Gastroesophageal sphincter (tissue), 4 donors: ENCODE measurements around the gene ADRA2C. TPM values are rescaled to one million over a fixed set of nuclear protein-coding genes. Genes with fewer than 3 reads are reported as not detected.

ENCODE experiments used
- ATAC-seq: fragments of 150-250 bp; one replicate; pipeline ENCODE4 v1.9.1; 2016; ENCODE audit warnings: mild to moderate bottlenecking, moderate library complexity
- H3K27ac ChIP-seq, 4 donors: fragments of 200-600 bp; sonication (generic) in 3 of 4; 1 replicate in 3 of 4; 2 replicates in 1 of 4; pipeline ENCODE4 v1.5.1; 2016 to 2019
- H3K27me3 ChIP-seq: fragments of 200-600 bp; sonication (generic); one replicate; pipeline ENCODE4 v1.5.1; 2019
- H3K36me3 ChIP-seq, 2 donors: fragments of 200-600 bp; sonication (generic); one replicate each; pipeline ENCODE4 v1.5.1; 2019; ENCODE audit warnings: control low read depth in 1 of 2
- H3K4me1 ChIP-seq, 3 donors: fragments of 200-600 bp; sonication (generic); 1 replicate in 2 of 3; 2 replicates in 1 of 3; pipeline ENCODE4 v1.5.1; 2016 to 2019; ENCODE audit warnings: control low read depth in 2 of 3
- H3K4me3 ChIP-seq, 2 donors: fragments of 200-600 bp; sonication (generic); one replicate each; pipeline ENCODE4 v1.5.1; 2019; ENCODE audit warnings: mild to moderate bottlenecking in 1 of 2, moderate library complexity in 1 of 2
- H3K9me3 ChIP-seq, 3 donors: fragments of 200-600 bp; sonication (generic); one replicate each; pipeline ENCODE4 v1.5.1; 2017 to 2019; ENCODE audit warnings: control low read depth in 2 of 3
- CTCF ChIP-seq, 4 experiments: fragments of 200-600 bp in 2 of 4; fragments of 450-650 bp in 2 of 4; sonication (generic) in 1 of 4; IDR thresholded peaks; one replicate each; pipeline ENCODE4 v1.5.1; 2017 to 2019; ENCODE audit warnings: antibody characterized with exemption in 4 of 4, mild to moderate bottlenecking in 2 of 4, moderate library complexity in 2 of 4
- EP300 ChIP-seq: sonication (generic); formaldehyde crosslinking; IDR thresholded peaks from one replicate; pipeline ENCODE4 v1.6.1; 2017; ENCODE audit warnings: antibody characterized with exemption, mild to moderate bottlenecking
- POLR2A ChIP-seq, 2 donors: fragments of 450-650 bp; IDR thresholded peaks; one replicate each; pipeline ENCODE4 v1.6.1; 2017; ENCODE audit warnings: antibody characterized with exemption in 2 of 2, mild to moderate bottlenecking in 2 of 2, moderate library complexity in 1 of 2
- POLR2AphosphoS5 ChIP-seq: sonication (generic); formaldehyde crosslinking; IDR thresholded peaks from one replicate; pipeline ENCODE4 v1.6.1; 2017; ENCODE audit warnings: antibody characterized with exemption
- WGBS, 2 donors: methylation state at CpG; one replicate each; pipeline ENCODE4 v1.1.5; 2018; ENCODE audit warnings: low coverage in 1 of 2; 5-methylcytosine and 5-hydroxymethylcytosine counted together
- total RNA-seq, 4 donors: library from RNA; depleted of rRNA; stranded (reverse); fragments of >200 nt; gene quantifications; one replicate each; pipeline ENCODE4 v1.1.0, GENCODE V29; 2016

Gene ADRA2C
- total RNA-seq, 4 donors from 2014 or later = 1.2 to 26.5 (median 6.1) TPM

- no peak for ATAC-seq
- Histone ChIP-seq H3K9me3 (peaks cover 0 to 9% (median 0%) of the 10 kb centered on the region in 3 donors), H3K36me3 (no peaks in the 10 kb centered on the region), H3K27ac (no peak overlapping the region), H3K27me3 (peaks cover 85% of the 10 kb centered on the region), H3K4me1 (no peaks in the 10 kb centered on the region), H3K4me3 (no peak overlapping the region)
- TF ChIP-seq POLR2AphosphoS5 (no peak), POLR2A (IDR thresholded peaks at IDR 0.05) (no peak), EP300 (no peak), CTCF (IDR thresholded peaks at IDR 0.05) (no peak)
- WGBS, 2 donors = 73 to 80% methylated on average over 7 to 14 of the region's 19 CpGs
Observed at GRCh38 chr4:3781193-3781886, 15.2 kb downstream of the ADRA2C start.

- no peak overlapping the region for H3K27ac ChIP-seq
- TF ChIP-seq POLR2AphosphoS5 (no peak), EP300 (no peak), POLR2A (IDR thresholded peaks at IDR 0.05) (no peak)
- H3K9me3 ChIP-seq = peaks cover 0 to 9% (median 0%) of the 10 kb centered on the region in 3 donors
- no peak overlapping the region for H3K4me3 ChIP-seq
- ATAC-seq = no peak
- no peaks in the 10 kb centered on the region for H3K36me3 ChIP-seq
- H3K27me3 ChIP-seq = peaks cover 76% of the 10 kb centered on the region
- 73 to 80% methylated on average over 1 to 3 of the region's 25 CpGs for WGBS, 2 donors
- H3K4me1 ChIP-seq = no peaks in the 10 kb centered on the region
Observed at GRCh38 chr4:3781997-3782930, 16.1 kb downstream of the ADRA2C start.

GRCh38 chr4:3783693-3784306 is 17.6 kb downstream of the ADRA2C start:
- H3K27me3 ChIP-seq = peaks cover 67% of the 10 kb centered on the region
- no peak overlapping the region for H3K4me3 ChIP-seq
- H3K9me3 ChIP-seq = peaks cover 0 to under 1% (median 0%) of the 10 kb centered on the region in 3 donors

GRCh38 chr4:3784454-3785291 is 18.5 kb downstream of the ADRA2C start:
- Histone ChIP-seq H3K27me3 (peaks cover 64% of the 10 kb centered on the region), H3K9me3 (no peaks in the 10 kb centered on the region), H3K4me3 (no peak overlapping the region), H3K36me3 (no peaks in the 10 kb centered on the region), H3K4me1 (no peaks in the 10 kb centered on the region), H3K27ac (no peak overlapping the region)
- no peak for TF ChIP-seq EP300
- no peak for ATAC-seq
- 62 to 75% methylated on average over 7 to 8 of the region's 23 CpGs for WGBS, 2 donors

More at GRCh38 chr4:3783693-3784306, 17.6 kb downstream of the ADRA2C start:
- no peaks in the 10 kb centered on the region for H3K4me1 ChIP-seq
- H3K27ac ChIP-seq = no peak overlapping the region
- no peaks in the 10 kb centered on the region for H3K36me3 ChIP-seq
- TF ChIP-seq CTCF (IDR thresholded peaks at IDR 0.05) (peak in 1 of 4 experiments; percentile 21), EP300 (no peak)
- WGBS, 2 donors = 22% methylated on average over 3 of the region's 27 CpGs; no CpG with 5 or more reads in 1 of the 2 donors
- no peak for ATAC-seq

- H3K27ac ChIP-seq = no peak overlapping the region
- no peaks in the 10 kb centered on the region for H3K9me3 ChIP-seq
- peaks cover 64% of the 10 kb centered on the region for H3K27me3 ChIP-seq
- TF ChIP-seq POLR2A (IDR thresholded peaks at IDR 0.05) (no peak), POLR2AphosphoS5 (no peak), EP300 (no peak), CTCF (IDR thresholded peaks at IDR 0.05) (no peak)
- no peaks in the 10 kb centered on the region for H3K36me3 ChIP-seq
- no peak overlapping the region for H3K4me3 ChIP-seq
- no peak for ATAC-seq
- H3K4me1 ChIP-seq = no peaks in the 10 kb centered on the region
- 91% methylated on average over 4 of the region's 8 CpGs; no CpG with 5 or more reads in 1 of the 2 donors for WGBS, 2 donors
Observed at GRCh38 chr4:3785292-3785565, 19.0 kb downstream of the ADRA2C start.
